ENCODE results near the gene CRMP1. TPM values are rescaled to one million over a fixed set of nuclear protein-coding genes. Genes with fewer than 3 reads are reported as not detected.
"Not testable (repeated sequence)": the region's sequence is repeated elsewhere in the genome, so short reads cannot be mapped to it uniquely, and the experiment has no call there.

Gene CRMP1
- total and polyA plus RNA-seq, 2 of the 4 experiments (the other 2 are of a cell fraction), result 4.1 to 7.4 TPM

DNA sequence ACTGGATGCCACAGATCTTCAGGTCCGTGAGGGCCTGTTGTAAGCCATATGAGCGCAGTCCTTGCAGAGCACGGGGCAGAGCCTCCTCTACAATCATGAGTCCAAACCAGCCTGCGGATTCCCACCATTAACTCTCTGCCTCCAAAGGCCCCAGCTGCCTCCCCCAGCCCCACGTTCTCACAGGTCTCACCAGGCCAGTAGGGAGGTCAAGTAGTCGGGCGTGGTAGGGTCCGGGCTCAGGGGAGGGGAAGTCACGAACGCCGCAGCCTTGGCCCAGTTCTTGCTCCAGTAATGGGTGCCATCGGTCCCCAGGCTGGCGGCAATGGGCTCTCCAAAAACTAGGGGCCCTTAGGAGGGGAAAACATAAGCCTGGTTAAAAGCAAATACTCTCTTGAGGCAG lies 53.6 kb downstream of the CRMP1 start:
- no TSS peak for BruUV-seq (replicated peaks)
- no peak overlapping the region for H4K8ac ChIP-seq (ENCODE audit: low read depth in 2 of 2, low read length in 2 of 2)
- CTCF ChIA-PET, result no interaction called here
- dilution Hi-C loops (cut with HindIII; ENCODE audit: low sequenced_read_pairs, unreplicated experiment) (no loop called here), intact Hi-C loops (cut with micrococcal nuclease) (no loop called here), in situ Hi-C loops (cut with MboI; ENCODE audit: low sequenced_read_pairs) (no loop called here)
- H3K56ac ChIP-seq (ENCODE audit: extremely low read depth, insufficient read depth, low read length), result no peak overlapping the region
- H2BK20ac ChIP-seq (ENCODE audit: low read depth, low read length), result no peak overlapping the region
- no peak overlapping the region for H2BK5ac ChIP-seq (ENCODE audit: low read depth, low read length, poor library complexity, severe bottlenecking)
- no peaks in the 10 kb centered on the region for H4K20me1 ChIP-seq (ENCODE audit: insufficient read depth, low read length)
- H3K4me2 ChIP-seq (ENCODE audit: low read depth, low read length), result no peak overlapping the region
- no peak overlapping the region for H2AK5ac ChIP-seq (ENCODE audit: low read depth, low read length)
- no peak for DNase-seq
- no peak for TF ChIP-seq FOS (IDR thresholded peaks at IDR 0.05; ENCODE audit: low read depth, low read length)
- TF ChIP-seq RCOR1 (IDR thresholded peaks at IDR 0.05; ENCODE audit: insufficient replicate concordance, low read length), result no peak
- TF ChIP-seq MXI1 (IDR thresholded peaks at IDR 0.05; ENCODE audit: borderline replicate concordance, low read depth, low read length), result no peak
- TF ChIP-seq CHD1 (IDR thresholded peaks at IDR 0.05; ENCODE audit: low read depth, low read length), result no peak
- TF ChIP-seq, protein P1, sequence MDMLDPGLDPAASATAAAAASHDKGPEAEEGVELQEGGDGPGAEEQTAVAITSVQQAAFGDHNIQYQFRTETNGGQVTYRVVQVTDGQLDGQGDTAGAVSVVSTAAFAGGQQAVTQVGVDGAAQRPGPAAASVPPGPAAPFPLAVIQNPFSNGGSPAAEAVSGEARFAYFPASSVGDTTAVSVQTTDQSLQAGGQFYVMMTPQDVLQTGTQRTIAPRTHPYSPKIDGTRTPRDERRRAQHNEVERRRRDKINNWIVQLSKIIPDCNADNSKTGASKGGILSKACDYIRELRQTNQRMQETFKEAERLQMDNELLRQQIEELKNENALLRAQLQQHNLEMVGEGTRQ (IDR thresholded peaks at IDR 0.05; ENCODE audit: low read depth, low read length), result no peak
- TF ChIP-seq, protein P2, sequence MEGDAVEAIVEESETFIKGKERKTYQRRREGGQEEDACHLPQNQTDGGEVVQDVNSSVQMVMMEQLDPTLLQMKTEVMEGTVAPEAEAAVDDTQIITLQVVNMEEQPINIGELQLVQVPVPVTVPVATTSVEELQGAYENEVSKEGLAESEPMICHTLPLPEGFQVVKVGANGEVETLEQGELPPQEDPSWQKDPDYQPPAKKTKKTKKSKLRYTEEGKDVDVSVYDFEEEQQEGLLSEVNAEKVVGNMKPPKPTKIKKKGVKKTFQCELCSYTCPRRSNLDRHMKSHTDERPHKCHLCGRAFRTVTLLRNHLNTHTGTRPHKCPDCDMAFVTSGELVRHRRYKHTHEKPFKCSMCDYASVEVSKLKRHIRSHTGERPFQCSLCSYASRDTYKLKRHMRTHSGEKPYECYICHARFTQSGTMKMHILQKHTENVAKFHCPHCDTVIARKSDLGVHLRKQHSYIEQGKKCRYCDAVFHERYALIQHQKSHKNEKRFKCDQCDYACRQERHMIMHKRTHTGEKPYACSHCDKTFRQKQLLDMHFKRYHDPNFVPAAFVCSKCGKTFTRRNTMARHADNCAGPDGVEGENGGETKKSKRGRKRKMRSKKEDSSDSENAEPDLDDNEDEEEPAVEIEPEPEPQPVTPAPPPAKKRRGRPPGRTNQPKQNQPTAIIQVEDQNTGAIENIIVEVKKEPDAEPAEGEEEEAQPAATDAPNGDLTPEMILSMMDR (conservative IDR thresholded peaks at IDR 0.05; ENCODE audit: low read depth, low read length), result no peak
- no peak for TF ChIP-seq POLR2A (IDR thresholded peaks at IDR 0.05; ENCODE audit: low read depth, low read length)
- H2AFZ ChIP-seq (replicated peaks; ENCODE audit: low read length, poor library complexity), result no peak overlapping the region
- H3K27me3 ChIP-seq (ENCODE audit: control insufficient read depth, insufficient read depth, low read length), result no peaks in the 10 kb centered on the region
- H4K91ac ChIP-seq (ENCODE audit: insufficient read depth, low read depth, low read length), result no peak overlapping the region
- peaks cover 9% of the 10 kb centered on the region for H3K36me3 ChIP-seq (ENCODE audit: control insufficient read depth, insufficient read depth, low read length)
- H3K9me3 ChIP-seq (ENCODE audit: control insufficient read depth, insufficient read depth, low read length), result no peaks in the 10 kb centered on the region
- H2BK120ac ChIP-seq (ENCODE audit: low read depth, low read length), result no peak overlapping the region
- H3K79me1 ChIP-seq (ENCODE audit: low read depth in 1 of 2, low read length in 2 of 2), result no peaks in the 10 kb centered on the region
- no peak overlapping the region for H3K4ac ChIP-seq (ENCODE audit: low read depth, low read length)
- H3K23ac ChIP-seq (ENCODE audit: low read depth, low read length), result no peak overlapping the region
- H3K18ac ChIP-seq (ENCODE audit: low read depth, low read length), result no peak overlapping the region
- H2BK15ac ChIP-seq (ENCODE audit: low read depth, low read length), result no peak overlapping the region
- no peak overlapping the region for H3K9ac ChIP-seq (ENCODE audit: low read depth, low read length)
- ATAC-seq (ENCODE audit: low read depth), result no peak
- H3K4me1 ChIP-seq (ENCODE audit: control insufficient read depth, insufficient read depth, low read length), result peaks cover 2% of the 10 kb centered on the region; the same call in 1 of the 2 replicates
- no peak overlapping the region for H3K27ac ChIP-seq (ENCODE audit: insufficient read depth, low read length)
- no peak overlapping the region for H2AK9ac ChIP-seq (replicated peaks; ENCODE audit: low read depth, low read length, poor library complexity)
- no peak overlapping the region for H4K5ac ChIP-seq (ENCODE audit: low read depth, low read length)
- no peaks in the 10 kb centered on the region for H3K9me1 ChIP-seq (ENCODE audit: insufficient read depth, low read length)
- no peak overlapping the region for H3K4me3 ChIP-seq (ENCODE audit: insufficient read depth, low read depth, low read length)
- no peak overlapping the region for H3K14ac ChIP-seq (replicated peaks; ENCODE audit: low read depth, low read length)
- POLR2A ChIA-PET (ENCODE audit: unreplicated experiment), result no interaction called here
- WGBS, 2 experiments (ENCODE audit: extremely low coverage in 2 of 2, insufficient read length in 1 of 2), result 90% methylated on average over 4 of the region's 13 CpGs; no CpG with 5 or more reads in 1 of the 2 experiments

DNA sequence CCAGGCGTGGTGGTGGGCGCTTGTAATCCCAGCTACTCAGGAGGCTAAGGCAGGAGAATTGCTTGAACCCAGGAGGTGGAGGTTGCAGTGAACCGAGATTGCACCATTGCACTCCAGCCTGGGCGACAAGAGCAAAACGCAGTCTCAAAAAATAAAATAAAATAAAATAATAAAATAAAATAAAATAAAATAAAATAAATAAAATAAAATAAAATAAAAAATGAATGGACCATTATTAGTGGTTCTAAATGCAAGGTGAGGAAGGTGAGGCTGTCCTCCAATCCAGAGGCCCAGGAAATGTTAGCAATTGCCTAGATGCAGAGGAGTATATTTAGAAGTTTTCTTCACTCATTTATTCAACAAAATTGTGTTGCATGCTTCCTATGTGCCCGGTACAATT lies 55.4 kb downstream of the CRMP1 start:
- H2BK20ac ChIP-seq (ENCODE audit: low read depth, low read length); BruUV-seq (replicated peaks); H2BK5ac ChIP-seq (ENCODE audit: low read depth, low read length, poor library complexity, severe bottlenecking); H3K9me3 ChIP-seq (ENCODE audit: control insufficient read depth, insufficient read depth, low read length); H3K14ac ChIP-seq (replicated peaks; ENCODE audit: low read depth, low read length); H4K5ac ChIP-seq (ENCODE audit: low read depth, low read length); H4K8ac ChIP-seq (ENCODE audit: low read depth in 2 of 2, low read length in 2 of 2); H3K9ac ChIP-seq (ENCODE audit: low read depth, low read length); ATAC-seq (ENCODE audit: low read depth); H3K27me3 ChIP-seq (ENCODE audit: control insufficient read depth, insufficient read depth, low read length); H2AK9ac ChIP-seq (replicated peaks; ENCODE audit: low read depth, low read length, poor library complexity); H3K79me1 ChIP-seq (ENCODE audit: low read depth in 1 of 2, low read length in 2 of 2); POLR2A ChIA-PET (ENCODE audit: unreplicated experiment); DNase-seq; H2BK120ac ChIP-seq (ENCODE audit: low read depth, low read length); dilution Hi-C loops (cut with HindIII; ENCODE audit: low sequenced_read_pairs, unreplicated experiment); H3K4me3 ChIP-seq (ENCODE audit: insufficient read depth, low read depth, low read length); H3K9me1 ChIP-seq (ENCODE audit: insufficient read depth, low read length); CTCF ChIA-PET; H4K20me1 ChIP-seq (ENCODE audit: insufficient read depth, low read length); in situ Hi-C loops (cut with MboI; ENCODE audit: low sequenced_read_pairs); H3K23ac ChIP-seq (ENCODE audit: low read depth, low read length); H2AFZ ChIP-seq (replicated peaks; ENCODE audit: low read length, poor library complexity); H3K18ac ChIP-seq (ENCODE audit: low read depth, low read length); H3K56ac ChIP-seq (ENCODE audit: extremely low read depth, insufficient read depth, low read length); H3K4me2 ChIP-seq (ENCODE audit: low read depth, low read length); intact Hi-C loops (cut with micrococcal nuclease); H2AK5ac ChIP-seq (ENCODE audit: low read depth, low read length); H3K4me1 ChIP-seq (ENCODE audit: control insufficient read depth, insufficient read depth, low read length); H2BK15ac ChIP-seq (ENCODE audit: low read depth, low read length); H3K4ac ChIP-seq (ENCODE audit: low read depth, low read length); H3K27ac ChIP-seq (ENCODE audit: insufficient read depth, low read length); H3K36me3 ChIP-seq (ENCODE audit: control insufficient read depth, insufficient read depth, low read length); H4K91ac ChIP-seq (ENCODE audit: insufficient read depth, low read depth, low read length): not testable (repeated sequence)
- 40% methylated on average over 1 of the region's 6 CpGs; no CpG with 5 or more reads in 1 of the 2 experiments for WGBS, 2 experiments (ENCODE audit: extremely low coverage in 2 of 2, insufficient read length in 1 of 2)
